ENCODE results near the gene RAE1. TPM values are rescaled to one million over a fixed set of nuclear protein-coding genes. Genes with fewer than 3 reads are reported as not detected.

The RAE1 gene
- total and polyA plus RNA-seq, 2 of the 8 experiments (the other 6 are each of a cell fraction or from before 2014, with no cell fraction given), result 35.9 to 44.9 TPM

DNA sequence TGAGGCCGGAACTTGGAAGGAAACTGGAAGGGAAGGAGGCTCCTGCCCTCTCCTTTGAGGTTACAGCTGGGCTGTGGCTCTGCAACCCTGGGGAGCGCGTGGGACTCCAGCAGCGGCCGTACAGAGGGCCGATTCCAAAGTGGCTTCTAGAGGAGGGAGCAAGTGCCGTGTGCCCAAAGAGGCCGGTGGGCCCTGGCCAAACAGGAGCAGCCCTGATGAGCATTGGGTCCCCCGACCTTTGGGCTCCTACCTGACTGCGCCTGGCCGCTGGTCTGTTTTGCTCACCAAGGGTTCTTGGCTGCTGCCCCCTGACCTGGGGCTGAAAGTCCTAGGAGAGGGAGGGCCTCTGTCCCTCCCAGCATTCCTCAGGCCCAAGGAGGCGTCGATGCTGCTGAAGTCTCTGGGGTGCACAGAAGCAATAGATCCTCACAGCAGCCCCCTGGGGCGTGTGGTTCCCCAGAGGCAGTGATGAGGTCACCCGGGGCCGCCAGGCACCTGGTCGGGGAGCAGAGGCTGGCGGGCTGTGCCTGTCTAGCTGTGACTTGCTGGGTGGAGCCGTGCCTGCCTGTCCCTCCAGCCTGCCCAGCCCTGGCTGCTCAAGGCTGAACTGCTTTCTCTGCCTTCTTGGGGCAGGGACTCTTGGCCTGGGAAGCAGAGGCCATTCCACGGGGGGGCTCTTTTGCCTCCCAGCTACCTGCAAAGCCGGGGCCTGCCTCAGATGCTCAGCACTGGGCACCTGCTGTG lies 49.9 kb downstream of the RAE1 start (continued):
- TF ChIP-seq, protein P1, sequence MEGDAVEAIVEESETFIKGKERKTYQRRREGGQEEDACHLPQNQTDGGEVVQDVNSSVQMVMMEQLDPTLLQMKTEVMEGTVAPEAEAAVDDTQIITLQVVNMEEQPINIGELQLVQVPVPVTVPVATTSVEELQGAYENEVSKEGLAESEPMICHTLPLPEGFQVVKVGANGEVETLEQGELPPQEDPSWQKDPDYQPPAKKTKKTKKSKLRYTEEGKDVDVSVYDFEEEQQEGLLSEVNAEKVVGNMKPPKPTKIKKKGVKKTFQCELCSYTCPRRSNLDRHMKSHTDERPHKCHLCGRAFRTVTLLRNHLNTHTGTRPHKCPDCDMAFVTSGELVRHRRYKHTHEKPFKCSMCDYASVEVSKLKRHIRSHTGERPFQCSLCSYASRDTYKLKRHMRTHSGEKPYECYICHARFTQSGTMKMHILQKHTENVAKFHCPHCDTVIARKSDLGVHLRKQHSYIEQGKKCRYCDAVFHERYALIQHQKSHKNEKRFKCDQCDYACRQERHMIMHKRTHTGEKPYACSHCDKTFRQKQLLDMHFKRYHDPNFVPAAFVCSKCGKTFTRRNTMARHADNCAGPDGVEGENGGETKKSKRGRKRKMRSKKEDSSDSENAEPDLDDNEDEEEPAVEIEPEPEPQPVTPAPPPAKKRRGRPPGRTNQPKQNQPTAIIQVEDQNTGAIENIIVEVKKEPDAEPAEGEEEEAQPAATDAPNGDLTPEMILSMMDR (IDR thresholded peaks at IDR 0.05; ENCODE audit: control extremely low read depth in 1 of 3, insufficient read depth in 1 of 3, low read depth in 1 of 3, low read length in 3 of 3), result no peak
- TF ChIP-seq SP2 (IDR thresholded peaks at IDR 0.05; ENCODE audit: low read length), result no peak
- TF ChIP-seq RXRA (IDR thresholded peaks at IDR 0.05; ENCODE audit: insufficient read depth, low read depth, low read length), result no peak
- no peak for TF ChIP-seq RNF2 (IDR thresholded peaks at IDR 0.05; ENCODE audit: borderline replicate concordance, low read depth, low read length, missing control alignments, poor library complexity, severe bottlenecking)
- TF ChIP-seq SP1 (IDR thresholded peaks at IDR 0.05; ENCODE audit: low read depth, low read length), result no peak
- TF ChIP-seq JUND (IDR thresholded peaks at IDR 0.05; ENCODE audit: low read length), result no peak

Measured in H1 (cell line).